Activated CD8-positive, alpha-beta memory T cell treated with anti-CD3 and anti-CD28 coated beads, Interleukin-2, amount 10 ng/mL, durations not matched to agents 7 days and 5 days (primary cell): Measurements from ENCODE around the gene PTDSS2. TPM values are rescaled to one million over a fixed set of nuclear protein-coding genes. Genes with fewer than 3 reads are reported as not detected.
A peak's percentile ranks its signal among the peaks of the same experiment; 100 is the strongest.

ENCODE experiments used
- ATAC-seq: fragments of 150-1000 bp; cut with Tn5 transposase; one replicate; pipeline ENCODE4 v1.10.0; 2021; ENCODE audit warnings: moderate library complexity
- CTCF ChIA-PET: fragments of 350-600 bp; sonication (Branson Sonifier 250); formaldehyde crosslinking; loops from one replicate; lab custom pipeline; 2021; ENCODE audit warnings: antibody characterized with exemption; lab: Charles Lee
- DNase-seq: peaks from one replicate; pipeline ENCODE4 v3.0.0-alpha.2; 2020
- H3K27ac Mint-ChIP-seq: one replicate; pipeline ENCODE4 v1.8.0; 2021; ENCODE audit warnings: mild to moderate bottlenecking, mixed read lengths
- H3K27me3 Mint-ChIP-seq: one replicate; pipeline ENCODE4 v1.8.0; 2021; ENCODE audit warnings: mixed read lengths
- H3K36me3 Mint-ChIP-seq: one replicate; pipeline ENCODE4 v1.8.0; 2021; ENCODE audit warnings: mild to moderate bottlenecking, mixed read lengths
- H3K4me1 Mint-ChIP-seq: one replicate; pipeline ENCODE4 v1.8.0; 2021; ENCODE audit warnings: mixed read lengths
- H3K4me3 Mint-ChIP-seq: one replicate; pipeline ENCODE4 v1.8.0; 2021; ENCODE audit warnings: mild to moderate bottlenecking, moderate library complexity, mixed read lengths
- H3K9me3 Mint-ChIP-seq: one replicate; pipeline ENCODE4 v1.8.0; 2022; ENCODE audit warnings: low read depth, mixed read lengths
- total RNA-seq, 2 experiments: library from RNA; stranded (reverse); gene quantifications; one replicate each; pipeline ENCODE4 v1.2.3, GENCODE V29; 2021

PTDSS2 gene
- total RNA-seq, 2 experiments from 2014 or later = 26.6 to 31.2 TPM

DNA sequence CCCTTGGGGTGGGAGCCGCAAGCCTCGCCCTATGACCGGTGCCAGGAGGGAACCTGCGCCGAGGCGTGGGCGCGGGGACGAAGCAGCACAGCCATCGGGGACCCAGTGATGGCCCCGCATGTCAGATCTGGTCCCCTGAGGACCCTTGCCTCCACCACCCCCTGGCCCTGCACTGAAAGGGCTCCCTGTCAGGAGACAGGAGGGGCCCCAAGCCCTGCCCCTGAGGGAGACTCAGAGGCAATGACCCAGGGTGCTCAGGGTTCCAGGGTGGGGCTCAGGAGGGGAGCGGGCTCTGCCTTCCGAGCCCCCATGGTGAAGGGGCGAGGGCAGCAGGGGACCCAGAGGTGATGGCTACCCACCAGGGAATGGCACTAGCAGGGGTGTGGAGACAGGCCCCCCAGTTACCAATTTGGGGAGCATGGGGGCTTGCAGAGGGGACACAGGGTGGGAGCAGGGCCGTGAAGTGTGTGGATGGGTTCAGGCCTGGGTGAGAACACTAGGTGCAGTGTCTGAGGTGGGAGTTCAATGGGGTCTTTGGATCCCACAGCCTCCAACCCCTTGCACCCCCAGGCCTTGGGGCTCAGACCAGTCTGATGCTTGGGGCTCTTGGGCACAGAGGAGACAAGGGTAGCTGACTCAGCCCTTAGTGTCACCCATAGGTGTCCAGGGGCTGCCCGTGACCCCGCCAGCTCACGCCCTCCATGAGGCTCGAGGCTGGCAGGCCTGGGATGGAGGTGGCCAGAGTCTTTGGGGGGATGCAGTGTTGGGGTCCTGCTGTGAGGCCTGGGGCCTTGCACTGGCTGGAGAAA is 87.7 kb downstream of the PTDSS2 start:
- peaks cover 22% of the 10 kb centered on the region for H3K4me1 Mint-ChIP-seq
- H3K27me3 Mint-ChIP-seq = no peaks in the 10 kb centered on the region
- ATAC-seq (no peak), DNase-seq (peak; percentile 40)
- no peaks in the 10 kb centered on the region for H3K9me3 Mint-ChIP-seq
- peaks cover 2% of the 10 kb centered on the region for H3K36me3 Mint-ChIP-seq
- peak overlapping the region; percentile 81 for H3K4me3 Mint-ChIP-seq
- CTCF ChIA-PET = interaction anchor here (1.1 to 1.3 kb wide), 3 partner anchors 15 to 40 kb away, joined by 3 to 5 read pairs (median 3); no protein-coding TSS in a partner anchor
- peak overlapping the region; percentile 19 for H3K27ac Mint-ChIP-seq

DNA sequence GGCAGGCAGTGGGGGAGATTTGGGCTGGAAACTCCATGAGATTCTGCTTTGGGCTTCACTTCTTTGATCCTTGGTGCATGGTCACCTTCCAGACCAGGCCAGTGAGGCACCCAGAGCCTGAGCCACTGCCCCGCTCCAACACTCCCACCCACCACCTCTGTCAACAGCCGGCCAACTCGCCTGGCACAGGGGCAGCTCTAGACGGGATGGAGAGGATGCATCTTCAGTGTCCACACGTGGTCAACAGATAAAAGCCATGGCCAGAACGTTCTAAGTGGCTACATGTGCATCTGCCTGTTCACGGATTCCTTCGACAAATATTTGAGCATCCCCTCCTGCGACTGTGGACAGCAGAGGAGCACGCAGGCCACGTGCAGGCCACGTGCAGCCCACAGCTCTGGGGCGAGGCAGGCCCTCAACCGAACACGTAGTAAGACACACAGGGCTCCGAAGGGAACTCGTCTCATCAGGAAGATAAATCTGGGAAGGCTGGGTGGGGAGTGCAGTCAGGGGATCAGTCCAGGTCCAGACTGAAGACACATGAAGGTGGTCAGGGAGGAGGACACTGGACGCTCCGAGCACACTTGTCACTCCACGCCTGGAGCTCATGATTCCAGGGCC is 88.5 kb downstream of the PTDSS2 start:
- CTCF ChIA-PET = interaction anchor here (0.7 to 1.3 kb wide), 4 partner anchors 15 to 296 kb away, joined by 3 to 5 read pairs (median 3); no protein-coding TSS in a partner anchor
- H3K27ac Mint-ChIP-seq = no peak overlapping the region
- no peaks in the 10 kb centered on the region for H3K9me3 Mint-ChIP-seq
- no peak for ATAC-seq
- peak; percentile 40 for DNase-seq
- H3K27me3 Mint-ChIP-seq = no peaks in the 10 kb centered on the region
- peaks cover 22% of the 10 kb centered on the region for H3K4me1 Mint-ChIP-seq
- H3K4me3 Mint-ChIP-seq = no peak overlapping the region
- no peaks in the 10 kb centered on the region for H3K36me3 Mint-ChIP-seq

DNA sequence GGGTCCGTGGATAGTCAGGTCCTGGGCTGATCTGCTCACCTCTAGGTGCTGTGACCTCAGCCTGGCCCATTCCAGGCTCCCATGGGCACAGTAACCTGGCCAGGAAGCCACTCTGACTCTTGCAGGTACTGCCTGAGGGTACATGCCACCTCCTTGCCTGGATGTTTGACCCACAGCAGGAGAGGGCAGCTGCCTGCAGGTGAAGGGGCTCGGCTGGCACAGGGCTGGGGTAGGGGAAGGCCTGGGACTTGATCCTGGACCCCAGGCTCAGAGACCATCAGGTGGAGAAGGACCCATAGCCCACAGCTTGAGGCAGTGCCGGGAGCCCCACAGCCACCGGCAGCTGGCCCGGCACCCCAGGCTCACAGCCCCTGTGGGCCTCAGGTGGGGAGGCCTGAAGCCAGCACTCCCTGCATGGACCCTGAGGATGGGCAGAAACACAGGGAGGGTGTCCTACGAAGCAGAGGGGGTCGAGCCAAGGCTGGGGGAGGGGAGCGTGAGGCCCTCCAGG is 89.9 kb downstream of the PTDSS2 start:
- CTCF ChIA-PET = interaction anchor here (1.1 kb wide), 2 partner anchors 15 to 237 kb away, joined by 3 to 4 read pairs; partner anchors contain the start of gene GATD1
- no peaks in the 10 kb centered on the region for H3K9me3 Mint-ChIP-seq
- peaks cover 19% of the 10 kb centered on the region for H3K4me1 Mint-ChIP-seq

More for the DNA sequence above, 89.9 kb downstream of the PTDSS2 start:
- DNase-seq (peak; percentile 40), ATAC-seq (no peak)
- Mint-ChIP-seq H3K27ac (no peak overlapping the region), H3K27me3 (no peaks in the 10 kb centered on the region), H3K36me3 (no peaks in the 10 kb centered on the region), H3K4me3 (no peak overlapping the region)

Other genes starting within 250 kb of the PTDSS2 start
- gene BET1L, start 242.9 kb upstream of the PTDSS2 start, total RNA-seq = 10 to 100 TPM; 28.8 to 31.7 TPM
- 100 to 1,000 TPM; 110 to 113 TPM for gene RIC8A, start 242.6 kb upstream of the PTDSS2 start, total RNA-seq
- gene SIRT3, start 213.9 kb upstream of the PTDSS2 start, total RNA-seq = 10 to 100 TPM; 12.8 to 15.9 TPM
- 100 to 1,000 TPM; 166 to 199 TPM for gene PSMD13, start 213.3 kb upstream of the PTDSS2 start, total RNA-seq
- 1 to 10 TPM; 3.8 to 6.9 TPM for gene NLRP6, start 171.9 kb upstream of the PTDSS2 start, total RNA-seq
- 100 to 1,000 TPM; 214 to 229 TPM for gene PGGHG, start 161.2 kb upstream of the PTDSS2 start, total RNA-seq
- not detected for gene IFITM5, start 150.8 kb upstream of the PTDSS2 start, total RNA-seq
- gene IFITM2, start 142.5 kb upstream of the PTDSS2 start, total RNA-seq = 1,000 to 10,000 TPM in 1 of 2 experiments, 100 to 1,000 TPM in 1; 646 to 1,401 TPM
- gene IFITM1, start 136.2 kb upstream of the PTDSS2 start, total RNA-seq = 100 to 1,000 TPM; 459 to 909 TPM
- 100 to 1,000 TPM in 1 of 2 experiments, 10 to 100 TPM in 1; 53.7 to 166 TPM for gene IFITM3, start 129.4 kb upstream of the PTDSS2 start, total RNA-seq
- under 1 TPM in 1 of 2 experiments, not detected in 1; 0.32 TPM for gene B4GALNT4, start 80.8 kb upstream of the PTDSS2 start, total RNA-seq
- under 1 TPM; 0.09 to 0.18 TPM for gene PKP3, start 56.1 kb upstream of the PTDSS2 start, total RNA-seq
- gene SIGIRR, start 35.3 kb upstream of the PTDSS2 start, total RNA-seq = 100 to 1,000 TPM in 1 of 2 experiments, 10 to 100 TPM in 1; 96.2 to 198 TPM
- gene ANO9, start 8.3 kb upstream of the PTDSS2 start, total RNA-seq = 10 to 100 TPM; 33.0 to 79.4 TPM
- gene RNH1, start 57.0 kb downstream of the PTDSS2 start, total RNA-seq = 100 to 1,000 TPM in 1 of 2 experiments, 10 to 100 TPM in 1; 98.4 to 113 TPM
- 10 to 100 TPM; 50.7 to 53.8 TPM for gene HRAS, start 85.3 kb downstream of the PTDSS2 start, total RNA-seq
- 1 to 10 TPM; 1.7 to 2.1 TPM for gene LRRC56, start 87.2 kb downstream of the PTDSS2 start, total RNA-seq
- 1 to 10 TPM in 1 of 2 experiments, under 1 TPM in 1; 0.23 to 1.3 TPM for gene LMNTD2, start 110.5 kb downstream of the PTDSS2 start, total RNA-seq
- 10 to 100 TPM; 20.8 to 32.1 TPM for gene RASSF7, start 110.7 kb downstream of the PTDSS2 start, total RNA-seq
- gene PHRF1, start 126.2 kb downstream of the PTDSS2 start, total RNA-seq = 10 to 100 TPM; 60.2 to 62.0 TPM
- gene IRF7, start 165.7 kb downstream of the PTDSS2 start, total RNA-seq = 100 to 1,000 TPM; 146 to 267 TPM
- gene CDHR5, start 174.7 kb downstream of the PTDSS2 start, total RNA-seq = not detected
- not detected for gene SCT, start 176.9 kb downstream of the PTDSS2 start, total RNA-seq
- under 1 TPM; 0.16 to 0.41 TPM for gene DRD4, start 187.0 kb downstream of the PTDSS2 start, total RNA-seq
- gene DEAF1, start 244.9 kb downstream of the PTDSS2 start, total RNA-seq = 10 to 100 TPM; 39.0 to 40.1 TPM
- gene TMEM80, start 245.5 kb downstream of the PTDSS2 start, total RNA-seq = 10 to 100 TPM; 23.5 to 26.0 TPM